HepG2 (cell line): ENCODE measurements around the gene SRGAP3.

Experiments
- CTCF ChIP-seq: sonication (generic); formaldehyde crosslinking; IDR thresholded peaks from 2 replicates; pipeline ENCODE4 v1.5.0; 2020; ENCODE audit warnings: mild to moderate bottlenecking, missing genetic modification reagents, moderate library complexity
- DZIP1 ChIP-seq: sonication (generic); formaldehyde crosslinking; IDR thresholded peaks from 2 replicates; pipeline ENCODE4 v1.5.0; 2020; ENCODE audit warnings: mild to moderate bottlenecking, missing genetic modification reagents
- ESRRA ChIP-seq: sonication (generic); formaldehyde crosslinking; IDR thresholded peaks from 2 replicates; pipeline ENCODE4 v1.5.1; 2020; ENCODE audit warnings: mild to moderate bottlenecking, low read depth, missing genetic modification reagents
- FOXP4 ChIP-seq: sonication (generic); formaldehyde crosslinking; IDR thresholded peaks from 2 replicates; pipeline ENCODE4 v1.4.0; 2020; ENCODE audit warnings: missing genetic modification reagents
- JUNB ChIP-seq: sonication (generic); formaldehyde crosslinking; IDR thresholded peaks from 2 replicates; pipeline ENCODE4 v1.8.0; 2022; ENCODE audit warnings: missing genetic modification reagents, mild to moderate bottlenecking, borderline replicate concordance
- NCOA5 ChIP-seq: sonication (generic); formaldehyde crosslinking; IDR thresholded peaks from 2 replicates; pipeline ENCODE4 v1.4.0; 2020; ENCODE audit warnings: missing genetic modification reagents
- POLR2A ChIP-seq, 2 experiments: IDR thresholded peaks; 2 replicates each; pipeline ENCODE4 v1.6.1; 2011; ENCODE audit warnings: low read depth in 2 of 2, low read length in 2 of 2, mild to moderate bottlenecking in 1 of 2, moderate library complexity in 1 of 2; ENCODE audit not compliant: insufficient read depth in 1 of 2
- RAD21 ChIP-seq: fragments of 450-650 bp; formaldehyde crosslinking; IDR thresholded peaks from 2 replicates; pipeline ENCODE4 v1.5.0; 2020; ENCODE audit warnings: mild to moderate bottlenecking
- SNAPC2 ChIP-seq: sonication (generic); formaldehyde crosslinking; IDR thresholded peaks from 2 replicates; pipeline ENCODE4 v1.8.1; 2022; ENCODE audit warnings: mild to moderate bottlenecking, missing genetic modification reagents
- ZNF841 ChIP-seq: sonication (generic); formaldehyde crosslinking; IDR thresholded peaks from 2 replicates; pipeline ENCODE4 v1.8.1; 2023; ENCODE audit warnings: missing genetic modification reagents, borderline replicate concordance
- TF ChIP-seq, protein P1 (sequence below): sonication (generic); formaldehyde crosslinking; IDR thresholded peaks from 2 replicates; pipeline ENCODE4 v1.8.1; 2022; ENCODE audit warnings: mild to moderate bottlenecking, missing genetic modification reagents

DNA sequence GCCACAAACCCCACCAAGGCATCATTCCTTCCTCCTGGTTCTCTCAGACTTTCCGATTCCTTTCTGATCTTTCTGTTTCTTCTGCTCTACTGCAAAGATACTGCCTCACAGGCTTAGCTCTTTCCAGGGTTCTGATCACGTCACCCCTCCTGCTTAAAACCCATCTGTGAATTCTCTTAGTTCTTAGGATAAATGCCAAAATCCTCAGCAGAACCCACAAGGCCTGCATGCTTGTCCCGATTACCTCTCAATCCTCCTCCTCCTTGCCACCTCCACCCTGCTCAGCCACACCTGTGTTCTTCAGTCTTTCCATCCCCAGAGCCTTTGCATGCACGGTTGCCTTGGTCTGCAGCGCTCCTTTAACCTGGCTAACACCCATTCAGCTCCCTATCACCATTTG, 84.0 kb downstream of the SRGAP3 start:
- TF ChIP-seq ESRRA (CRISPR knock-in tag) (no peak), JUNB (no peak), SNAPC2 (CRISPR knock-in tag) (no peak), ZNF841 (CRISPR knock-in tag) (no peak), CTCF (CRISPR knock-in tag) (no peak), POLR2A (IDR thresholded peaks at IDR 0.05; ENCODE audit: insufficient read depth in 1 of 2, low read depth in 2 of 2, low read length in 2 of 2) (no peak), RAD21 (CRISPR knock-in tag) (no peak), DZIP1 (CRISPR knock-in tag) (no peak), FOXP4 (no peak), NCOA5 (CRISPR knock-in tag) (no peak)
- TF ChIP-seq, protein P1, sequence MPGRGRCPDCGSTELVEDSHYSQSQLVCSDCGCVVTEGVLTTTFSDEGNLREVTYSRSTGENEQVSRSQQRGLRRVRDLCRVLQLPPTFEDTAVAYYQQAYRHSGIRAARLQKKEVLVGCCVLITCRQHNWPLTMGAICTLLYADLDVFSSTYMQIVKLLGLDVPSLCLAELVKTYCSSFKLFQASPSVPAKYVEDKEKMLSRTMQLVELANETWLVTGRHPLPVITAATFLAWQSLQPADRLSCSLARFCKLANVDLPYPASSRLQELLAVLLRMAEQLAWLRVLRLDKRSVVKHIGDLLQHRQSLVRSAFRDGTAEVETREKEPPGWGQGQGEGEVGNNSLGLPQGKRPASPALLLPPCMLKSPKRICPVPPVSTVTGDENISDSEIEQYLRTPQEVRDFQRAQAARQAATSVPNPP = no peak
